B cell (primary cell): ENCODE data around the gene ADK. TPM values are rescaled to one million over a fixed set of nuclear protein-coding genes. Genes with fewer than 3 reads are reported as not detected.

Source experiments
- ATAC-seq: fragments of 200-7000 bp; cut with Tn5 transposase; one replicate; pipeline ENCODE4 v1.10.0; 2021; ENCODE audit warnings: low read depth, mild to moderate bottlenecking, moderate number of reproducible peaks, moderate library complexity
- CTCF ChIA-PET: fragments of 350-600 bp; sonication (Branson Sonifier 250); formaldehyde crosslinking; loops from one replicate; lab custom pipeline; 2021; ENCODE audit warnings: antibody characterized with exemption, inconsistent platforms; lab: Charles Lee
- POLR2A ChIA-PET: fragments of 350-600 bp; sonication (Branson Sonifier 250); formaldehyde crosslinking; loops from one replicate; lab custom pipeline; 2021; ENCODE audit warnings: antibody characterized with exemption; lab: Charles Lee
- DNase-seq: peaks from one replicate; pipeline ENCODE4 v3.0.0; 2013
- H2AFZ ChIP-seq: 2 replicates; pipeline ENCODE4 v1.6.1; 2012; ENCODE audit warnings: mild to moderate bottlenecking, low read depth, low read length; ENCODE audit not compliant: insufficient read depth, poor library complexity, severe bottlenecking
- H3K27ac ChIP-seq, 2 donors: 1 replicate in 1 of 2; 2 replicates in 1 of 2; pipeline ENCODE4 v1.5.1; 2012 to 2013; ENCODE audit warnings: low read length in 2 of 2, mild to moderate bottlenecking in 2 of 2, moderate library complexity in 1 of 2
- H3K27me3 ChIP-seq, 4 experiments: fragments of 200-600 bp in 1 of 4; sonication (generic) in 1 of 4; replicated peaks in 1 of 4; 1 replicate in 2 of 4; 2 replicates in 2 of 4; pipeline versions ENCODE4 v1.6.1 to v1.7.0; 2013 to 2016; ENCODE audit warnings: low read length in 3 of 4, mild to moderate bottlenecking in 2 of 4, mixed read lengths in 1 of 4, moderate library complexity in 1 of 4; ENCODE audit not compliant: insufficient read depth in 4 of 4, control insufficient read depth in 3 of 4; ENCODE audit errors: control extremely low read depth in 1 of 4
- H3K36me3 ChIP-seq, 2 experiments: replicated peaks in 1 of 2; 1 replicate in 1 of 2; 2 replicates in 1 of 2; pipeline versions ENCODE4 v1.6.1 to v1.7.1; 2013; ENCODE audit warnings: low read length in 1 of 2; ENCODE audit not compliant: insufficient read depth in 2 of 2, control insufficient read depth in 1 of 2; ENCODE audit errors: control extremely low read depth in 1 of 2, extremely low read depth in 1 of 2
- H3K4me1 ChIP-seq, 2 donors: fragments of 200-600 bp in 1 of 2; sonication (generic) in 1 of 2; 1 replicate in 1 of 2; 2 replicates in 1 of 2; pipeline versions ENCODE4 v1.5.1 to v1.6.1; 2013 to 2017; ENCODE audit warnings: low read length in 2 of 2; ENCODE audit not compliant: control insufficient read depth in 2 of 2, insufficient read depth in 2 of 2
- H3K4me2 ChIP-seq: replicated peaks from 2 replicates; pipeline ENCODE3; 2012; ENCODE audit warnings: mild to moderate bottlenecking, low read depth, low read length; ENCODE audit not compliant: poor library complexity, severe bottlenecking
- H3K4me3 ChIP-seq, 5 experiments: fragments of 200-600 bp in 1 of 5; sonication (generic) in 1 of 5; 1 replicate in 3 of 5; 2 replicates in 2 of 5; pipeline versions ENCODE4 v1.5.1 to v1.7.0; 2011 to 2016; ENCODE audit warnings: low read length in 4 of 5, mild to moderate bottlenecking in 4 of 5, low read depth in 2 of 5, control low read depth in 1 of 5, moderate library complexity in 1 of 5; ENCODE audit not compliant: insufficient read depth in 1 of 5; ENCODE audit errors: control extremely low read depth in 1 of 5, extremely low read depth in 1 of 5
- H3K79me2 ChIP-seq: fragments of 200-600 bp; sonication (generic); one replicate; pipeline ENCODE4 v1.6.0; 2016; ENCODE audit warnings: low read length; ENCODE audit not compliant: control insufficient read depth, insufficient read depth
- H3K9ac ChIP-seq: fragments of 200-600 bp; sonication (generic); 2 replicates; pipeline ENCODE4 v1.6.1; 2017; ENCODE audit warnings: mild to moderate bottlenecking, low read length, moderate library complexity
- H3K9me3 ChIP-seq, 3 donors: one replicate each; pipeline versions ENCODE4 v1.6.1 to v1.7.1; 2013; ENCODE audit warnings: low read length in 2 of 3; ENCODE audit not compliant: control insufficient read depth in 2 of 3, insufficient read depth in 1 of 3; ENCODE audit errors: control extremely low read depth in 1 of 3
- H4K20me1 ChIP-seq: 2 replicates; pipeline ENCODE4 v1.6.0; 2012; ENCODE audit warnings: mild to moderate bottlenecking, low read length; ENCODE audit not compliant: insufficient read depth, control insufficient read depth, poor library complexity, severe bottlenecking
- H3K27ac Mint-ChIP-seq: one replicate; pipeline ENCODE4 v1.8.0; 2021; ENCODE audit warnings: mixed read lengths
- H3K27me3 Mint-ChIP-seq: one replicate; pipeline ENCODE4 v1.8.0; 2021; ENCODE audit warnings: mixed read lengths
- H3K4me1 Mint-ChIP-seq: one replicate; pipeline ENCODE4 v1.8.0; 2021; ENCODE audit warnings: mixed read lengths
- H3K4me3 Mint-ChIP-seq: one replicate; pipeline ENCODE4 v1.8.0; 2021; ENCODE audit warnings: mixed read lengths
- H3K9me3 Mint-ChIP-seq: one replicate; pipeline ENCODE4 v1.8.0; 2022; ENCODE audit warnings: mixed read lengths; ENCODE audit not compliant: insufficient read depth
- CTCF ChIP-seq: fragments of 200-600 bp; IDR thresholded peaks from one replicate; pipeline ENCODE4 v1.8.0; 2022; ENCODE audit warnings: antibody characterized with exemption, mild to moderate bottlenecking
- EZH2 ChIP-seq: IDR thresholded peaks from 2 replicates; pipeline ENCODE4 v1.6.1; 2012; ENCODE audit warnings: borderline replicate concordance, low read depth, mild to moderate bottlenecking, moderate library complexity, low read length; ENCODE audit not compliant: insufficient read depth, poor library complexity, severe bottlenecking
- WGBS: methylation state at CpG from one replicate; pipeline ENCODE4 v1.1.5; 2013; ENCODE audit warnings: missing lambda C conversion rate; ENCODE audit not compliant: insufficient coverage; 5-methylcytosine and 5-hydroxymethylcytosine counted together
- intact Hi-C: fragments of 100-400 bp; cut with micrococcal nuclease; formaldehyde crosslinking; loops from one replicate; pipeline ENCODE4 v1.10.0; 2022
- polyA plus RNA-seq: library from polyadenylated mRNA; depleted of rRNA; stranded (reverse); fragments of >200 nt; gene quantifications from 2 replicates; pipeline ENCODE4 v1.2.3, GENCODE V29; 2012
- total RNA-seq, 2 donors: library from RNA; stranded (reverse); fragments of 120-200 nt in 1 of 2; gene quantifications; 1 replicate in 1 of 2; 2 replicates in 1 of 2; pipeline versions ENCODE4 v1.2.3 to v1.2.4, GENCODE V29; 2013 to 2022

Gene ADK
- total and polyA plus RNA-seq, 2 donors (not counting 1 experiment from before 2014, with no cell fraction given), result 37.2 to 52.6 TPM

DNA sequence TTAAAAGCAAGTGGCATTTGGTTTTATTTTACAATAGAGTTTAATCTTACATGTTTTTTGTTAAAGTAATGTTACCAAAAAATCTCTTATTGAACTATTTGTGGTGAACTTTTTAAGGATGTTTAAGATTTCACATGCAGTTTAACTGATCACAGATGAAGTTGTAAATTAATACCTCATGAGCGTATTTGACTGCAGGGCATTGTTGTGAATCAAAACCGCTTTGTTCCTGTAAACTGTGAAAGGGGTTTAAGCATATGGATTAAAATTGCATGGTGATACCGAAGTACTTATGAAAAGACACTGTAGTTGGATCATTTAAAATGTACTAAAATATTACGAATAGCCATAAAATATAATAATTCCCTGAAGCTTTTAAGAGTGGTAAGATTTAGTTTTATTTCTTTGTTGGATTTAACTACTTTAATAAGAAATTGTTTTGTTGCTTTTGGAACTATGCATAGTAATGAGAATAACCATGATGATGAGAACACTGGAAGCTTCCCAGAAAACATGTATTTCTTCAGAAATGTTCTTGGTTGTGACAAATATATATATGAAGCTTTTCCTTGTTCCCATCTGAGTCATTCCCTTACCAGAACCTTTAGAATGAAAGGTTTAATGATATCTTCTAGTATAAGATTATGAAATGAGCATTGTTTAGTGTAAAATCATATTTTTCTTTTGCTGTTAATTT lies 131.3 kb downstream of the ADK start:
- Histone ChIP-seq H4K20me1 (peaks cover 33% of the 10 kb centered on the region), H3K79me2 (peaks cover 72% of the 10 kb centered on the region), H3K4me3 (no peak overlapping the region), H3K9ac (no peak overlapping the region), H3K27me3 (no peaks in the 10 kb centered on the region), H3K4me2 (no peak overlapping the region), H3K4me1 (peaks cover 0 to 3% of the 10 kb centered on the region in 2 donors), H3K36me3 (peaks cover 0 to 4% of the 10 kb centered on the region in 2 experiments), H3K27ac (no peak overlapping the region), H3K9me3 (peaks cover 1 to 14% (median 7%) of the 10 kb centered on the region in 3 donors), H2AFZ (no peak overlapping the region)
- H3K9me3 Mint-ChIP-seq, result no peaks in the 10 kb centered on the region
- H3K27me3 Mint-ChIP-seq, result no peaks in the 10 kb centered on the region
- DNase-seq (no peak), ATAC-seq (no peak)
- H3K4me3 Mint-ChIP-seq, result no peak overlapping the region
- ChIA-PET CTCF (no interaction called here), POLR2A (no interaction called here)
- WGBS, result 100% methylated on average over 1 of the region's 4 CpGs
- intact Hi-C loops, result no loop called here
- no peak overlapping the region for H3K27ac Mint-ChIP-seq
- peaks cover 11% of the 10 kb centered on the region for H3K4me1 Mint-ChIP-seq
- TF ChIP-seq CTCF (no peak), EZH2 (no peak)

- Mint-ChIP-seq H3K9me3 (no peaks in the 10 kb centered on the region), H3K4me1 (peaks cover 13% of the 10 kb centered on the region), H3K27ac (no peak overlapping the region), H3K4me3 (no peak overlapping the region), H3K27me3 (no peaks in the 10 kb centered on the region)
- peaks cover 71% of the 10 kb centered on the region for H3K79me2 ChIP-seq
- DNase-seq (no peak), ATAC-seq (no peak)
- CTCF ChIA-PET, result no interaction called here
- H3K4me3 ChIP-seq, result no peak overlapping the region
- 100% methylated on average over 1 of the region's 2 CpGs for WGBS
- H3K4me2 ChIP-seq, result no peak overlapping the region
- no peak overlapping the region for H2AFZ ChIP-seq
- intact Hi-C loops, result no loop called here
- peaks cover 0 to 3% of the 10 kb centered on the region in 2 donors for H3K4me1 ChIP-seq
- H3K27me3 ChIP-seq, result no peaks in the 10 kb centered on the region
- H3K27ac ChIP-seq, result no peak overlapping the region
- peaks cover 1 to 14% (median 7%) of the 10 kb centered on the region in 3 donors for H3K9me3 ChIP-seq
- H3K9ac ChIP-seq, result no peak overlapping the region
- POLR2A ChIA-PET, result no interaction called here
- H3K36me3 ChIP-seq, result peaks cover 0 to 4% of the 10 kb centered on the region in 2 experiments
- no peak for TF ChIP-seq CTCF
- no peak for TF ChIP-seq EZH2
- H4K20me1 ChIP-seq, result peaks cover 30% of the 10 kb centered on the region
Measured at GRCh38 chr10:74282848-74283210, 131.8 kb downstream of the ADK start.
